ENCODE data around the gene CDK6. TPM values are rescaled to one million over a fixed set of nuclear protein-coding genes. Genes with fewer than 3 reads are reported as not detected.

Gene CDK6
- total RNA-seq, 1 donor = 45.6 TPM

GRCh38 chr7:92634205-92634604, 202.2 kb downstream of the CDK6 start:
- Histone ChIP-seq H4K20me1 (ENCODE audit: insufficient read depth, low read length) (no peaks in the 10 kb centered on the region), H3K4me1 (ENCODE audit: insufficient read depth, low read length) (peaks cover 47% of the 10 kb centered on the region), H3K27me3 (ENCODE audit: insufficient read depth, low read length) (no peaks in the 10 kb centered on the region), H3K79me2 (ENCODE audit: insufficient read depth, low read length) (peaks cover 39% of the 10 kb centered on the region), H3K4me3 (ENCODE audit: insufficient read depth, low read length) (no peak overlapping the region), H3K27ac (ENCODE audit: low read depth, low read length) (peak overlapping the region; percentile 78), H3K4me2 (ENCODE audit: insufficient read depth, low read length) (peak overlapping the region; percentile 71), H2AFZ (ENCODE audit: low read length) (no peak overlapping the region), H3K36me3 (ENCODE audit: insufficient read depth, low read length) (no peaks in the 10 kb centered on the region), H3K9me3 (ENCODE audit: low read depth, low read length) (no peaks in the 10 kb centered on the region)
- no peak for DNase-seq (ENCODE audit: insufficient read length, low spot score, missing footprints)
- no peak for TF ChIP-seq CTCF (IDR thresholded peaks at IDR 0.05; ENCODE audit: extremely low read depth, low read depth, low read length)

GRCh38 chr7:92633211-92633906, 203.0 kb downstream of the CDK6 start:
- Histone ChIP-seq H2AFZ (ENCODE audit: low read length) (no peak overlapping the region), H3K27ac (ENCODE audit: low read depth, low read length) (peak overlapping the region; percentile 78), H4K20me1 (ENCODE audit: insufficient read depth, low read length) (no peaks in the 10 kb centered on the region), H3K36me3 (ENCODE audit: insufficient read depth, low read length) (no peaks in the 10 kb centered on the region), H3K4me2 (ENCODE audit: insufficient read depth, low read length) (peak overlapping the region; percentile 71), H3K79me2 (ENCODE audit: insufficient read depth, low read length) (peaks cover 42% of the 10 kb centered on the region), H3K27me3 (ENCODE audit: insufficient read depth, low read length) (no peaks in the 10 kb centered on the region), H3K4me1 (ENCODE audit: insufficient read depth, low read length) (peaks cover 47% of the 10 kb centered on the region), H3K9me3 (ENCODE audit: low read depth, low read length) (no peaks in the 10 kb centered on the region), H3K4me3 (ENCODE audit: insufficient read depth, low read length) (peak overlapping the region; percentile 20)
- no peak for DNase-seq (ENCODE audit: insufficient read length, low spot score, missing footprints)
- no peak for TF ChIP-seq CTCF (IDR thresholded peaks at IDR 0.05; ENCODE audit: extremely low read depth, low read depth, low read length)

- no peak overlapping the region for H2AFZ ChIP-seq (ENCODE audit: low read length)
- H4K20me1 ChIP-seq (ENCODE audit: insufficient read depth, low read length) = no peaks in the 10 kb centered on the region
- no peak for TF ChIP-seq CTCF (IDR thresholded peaks at IDR 0.05; ENCODE audit: extremely low read depth, low read depth, low read length)
- H3K4me1 ChIP-seq (ENCODE audit: insufficient read depth, low read length) = peaks cover 47% of the 10 kb centered on the region
- no peak for DNase-seq (ENCODE audit: insufficient read length, low spot score, missing footprints)
- no peaks in the 10 kb centered on the region for H3K27me3 ChIP-seq (ENCODE audit: insufficient read depth, low read length)
- H3K9me3 ChIP-seq (ENCODE audit: low read depth, low read length) = no peaks in the 10 kb centered on the region
- peaks cover 43% of the 10 kb centered on the region for H3K79me2 ChIP-seq (ENCODE audit: insufficient read depth, low read length)
- peak overlapping the region; percentile 78 for H3K27ac ChIP-seq (ENCODE audit: low read depth, low read length)
- H3K4me2 ChIP-seq (ENCODE audit: insufficient read depth, low read length) = peak overlapping the region; percentile 71
- no peaks in the 10 kb centered on the region for H3K36me3 ChIP-seq (ENCODE audit: insufficient read depth, low read length)
- no peak overlapping the region for H3K4me3 ChIP-seq (ENCODE audit: insufficient read depth, low read length)
Measured at GRCh38 chr7:92632791-92633190, 203.6 kb downstream of the CDK6 start.

GRCh38 chr7:92631850-92632487, 204.4 kb downstream of the CDK6 start:
- no peaks in the 10 kb centered on the region for H3K36me3 ChIP-seq (ENCODE audit: insufficient read depth, low read length)
- no peaks in the 10 kb centered on the region for H4K20me1 ChIP-seq (ENCODE audit: insufficient read depth, low read length)
- no peak for DNase-seq (ENCODE audit: insufficient read length, low spot score, missing footprints)
- peaks cover 44% of the 10 kb centered on the region for H3K79me2 ChIP-seq (ENCODE audit: insufficient read depth, low read length)
- H3K4me2 ChIP-seq (ENCODE audit: insufficient read depth, low read length) = no peak overlapping the region
- peak overlapping the region; percentile 78 for H3K27ac ChIP-seq (ENCODE audit: low read depth, low read length)
- H2AFZ ChIP-seq (ENCODE audit: low read length) = no peak overlapping the region
- peaks cover 47% of the 10 kb centered on the region for H3K4me1 ChIP-seq (ENCODE audit: insufficient read depth, low read length)
- no peak overlapping the region for H3K4me3 ChIP-seq (ENCODE audit: insufficient read depth, low read length)
- no peaks in the 10 kb centered on the region for H3K9me3 ChIP-seq (ENCODE audit: low read depth, low read length)
- H3K27me3 ChIP-seq (ENCODE audit: insufficient read depth, low read length) = no peaks in the 10 kb centered on the region
- TF ChIP-seq CTCF (IDR thresholded peaks at IDR 0.05; ENCODE audit: extremely low read depth, low read depth, low read length) = no peak
